Hematopoietic multipotent progenitor cell treated with erythropoietin and hydrocortisone succinate and interleukin-3 and kit ligand, for 8 days (in vitro differentiated cells): ENCODE measurements around the gene DNAI1.
"Not testable (repeated sequence)": the region's sequence is repeated elsewhere in the genome, so short reads cannot be mapped to it uniquely, and the experiment has no call there.

Experiments
- DNase-seq: peaks from one replicate; pipeline ENCODE4 v3.0.0-alpha.2; 2015

DNAI1 gene

GRCh38 chr9:34451135-34451534 is 7.5 kb upstream of the DNAI1 start:
- no peak for DNase-seq

- no peak for DNase-seq
Measured at GRCh38 chr9:34451545-34451944, 7.1 kb upstream of the DNAI1 start.

DNA sequence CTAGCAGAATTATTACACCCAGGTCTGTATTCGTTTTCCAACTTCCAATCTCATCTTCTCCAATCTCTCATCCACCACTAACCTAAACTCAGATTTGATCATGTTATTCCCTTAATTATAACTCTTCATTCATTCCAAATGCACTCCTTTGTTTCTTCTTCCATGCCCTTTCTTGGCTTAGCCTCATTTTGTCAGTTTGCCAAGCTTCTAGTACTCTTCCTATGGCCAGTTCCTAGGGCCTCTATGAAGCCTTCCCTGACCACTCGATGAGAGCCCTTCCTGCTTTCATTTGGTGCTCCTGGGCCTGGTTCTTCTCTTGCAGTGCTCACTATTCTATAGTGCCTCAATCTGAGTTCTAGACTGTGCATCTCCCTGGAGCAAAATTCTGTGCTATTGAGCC is 6.0 kb upstream of the DNAI1 start:
- no peak for DNase-seq

DNA sequence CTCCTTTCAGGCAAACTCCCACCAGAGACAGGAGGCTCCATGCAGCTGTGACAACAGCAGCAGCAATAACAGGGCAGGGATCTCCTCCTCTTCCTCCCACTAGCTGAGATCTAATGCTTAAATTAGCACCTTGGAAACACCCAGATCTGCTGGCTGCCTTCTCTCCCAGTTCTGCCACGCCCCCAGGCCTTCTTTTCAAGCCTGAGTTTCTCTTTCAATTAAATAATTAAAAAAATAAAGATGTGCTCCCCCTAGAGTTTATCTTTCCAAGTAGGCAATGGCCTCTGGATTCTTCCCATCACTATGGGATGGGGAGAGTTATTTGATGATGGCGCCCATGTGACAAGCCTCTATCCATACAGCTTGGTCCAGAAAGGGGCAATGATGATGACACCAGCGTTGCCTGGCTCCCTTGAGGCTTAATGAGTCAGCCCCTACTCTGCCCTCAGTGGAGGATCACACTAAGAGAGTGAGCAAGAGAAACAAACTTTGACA is 4.0 kb upstream of the DNAI1 start:
- DNase-seq: peak; percentile 46

GRCh38 chr9:34456151-34456550 is 2.5 kb upstream of the DNAI1 start:
- no peak for DNase-seq

DNA sequence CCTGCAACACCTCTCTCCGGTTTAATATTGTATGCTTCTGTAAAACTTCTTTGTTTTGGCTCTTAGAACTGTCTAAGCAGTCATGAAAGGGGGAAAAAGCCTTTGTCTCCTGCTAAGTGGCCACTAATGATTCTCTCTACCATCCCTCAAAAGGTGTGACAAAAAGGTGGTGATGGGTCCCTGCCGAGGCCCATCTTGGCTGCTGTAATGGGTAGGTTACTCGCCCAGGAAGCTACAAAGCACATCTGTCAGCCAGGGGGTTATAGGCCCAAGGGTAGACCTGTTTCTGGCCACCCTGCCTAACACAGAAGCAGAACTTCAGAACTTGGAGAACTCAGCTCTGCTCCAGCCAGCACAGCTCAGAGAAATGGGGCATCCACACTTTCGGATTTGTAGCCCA is 1.9 kb upstream of the DNAI1 start:
- no peak for DNase-seq

GRCh38 chr9:34457266-34458012 is 1.2 kb upstream of the DNAI1 start:
- DNase-seq: no peak

- DNase-seq: no peak
Measured at GRCh38 chr9:34458959-34459340, 345 bp downstream of the DNAI1 start.

- DNase-seq: no peak
Measured at GRCh38 chr9:34459356-34459755, 751 bp downstream of the DNAI1 start.

DNA sequence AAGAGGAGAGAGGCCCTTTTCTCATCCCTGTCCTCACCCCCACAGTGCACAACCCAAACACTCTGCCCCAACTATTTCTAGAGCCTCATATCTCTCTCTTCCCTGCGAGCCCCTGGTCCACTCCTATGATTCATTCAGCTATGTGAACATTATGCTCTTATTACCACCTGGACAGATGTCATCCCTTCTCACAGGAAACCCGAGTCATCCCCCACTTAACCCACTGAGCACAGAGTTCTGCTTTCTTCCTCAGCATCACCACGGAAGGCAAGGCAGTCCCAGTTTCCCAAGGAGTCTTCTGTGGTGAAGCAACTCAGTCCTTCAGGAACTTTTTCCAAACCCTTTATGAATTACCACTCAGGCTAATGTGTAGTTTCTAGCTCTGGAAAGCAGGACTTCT is 1.3 kb downstream of the DNAI1 start:
- DNase-seq: no peak

DNA sequence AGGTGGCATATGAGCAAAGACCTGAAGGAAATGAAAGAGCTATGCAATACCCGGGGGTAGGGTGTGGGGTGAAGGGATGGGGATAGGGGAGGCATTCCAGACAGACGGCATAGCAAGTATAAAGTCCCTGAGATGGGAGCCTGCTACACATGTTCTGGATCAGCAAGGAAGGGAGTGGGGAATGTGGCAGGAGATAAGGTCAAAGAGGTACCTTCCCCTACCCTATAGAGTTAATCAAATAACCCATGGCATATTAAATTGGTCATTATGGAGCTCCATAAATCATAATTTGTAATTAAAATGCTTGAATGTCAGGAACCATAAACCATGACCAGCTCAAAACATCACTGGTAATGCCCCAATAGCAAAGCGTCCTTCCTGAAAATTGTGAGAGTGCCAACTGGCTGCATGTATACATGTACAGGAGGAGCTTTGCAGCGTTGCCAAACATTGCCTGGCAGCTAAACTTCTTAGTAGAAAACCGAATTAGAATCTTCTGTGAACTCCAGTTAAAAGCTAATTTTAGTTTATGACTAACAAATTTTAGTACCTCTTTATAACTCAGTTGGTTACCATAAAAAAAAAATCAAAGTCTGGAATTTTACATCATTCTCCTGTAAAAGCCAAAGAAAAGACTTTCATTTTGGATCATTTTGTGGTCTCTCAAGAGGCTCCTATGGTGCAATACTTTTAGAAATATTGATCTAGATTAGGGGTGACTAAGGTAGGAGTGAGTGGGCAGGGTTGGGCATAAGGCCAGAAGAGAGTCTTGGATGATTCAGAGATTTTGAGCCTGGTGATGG is 4.7 kb downstream of the DNAI1 start:
- DNase-seq: peak; percentile 30

- DNase-seq: no peak
Measured at GRCh38 chr9:34463901-34464232, 5.3 kb downstream of the DNAI1 start.

- no peak for DNase-seq
Measured at GRCh38 chr9:34464571-34464970, 6.0 kb downstream of the DNAI1 start.

DNA sequence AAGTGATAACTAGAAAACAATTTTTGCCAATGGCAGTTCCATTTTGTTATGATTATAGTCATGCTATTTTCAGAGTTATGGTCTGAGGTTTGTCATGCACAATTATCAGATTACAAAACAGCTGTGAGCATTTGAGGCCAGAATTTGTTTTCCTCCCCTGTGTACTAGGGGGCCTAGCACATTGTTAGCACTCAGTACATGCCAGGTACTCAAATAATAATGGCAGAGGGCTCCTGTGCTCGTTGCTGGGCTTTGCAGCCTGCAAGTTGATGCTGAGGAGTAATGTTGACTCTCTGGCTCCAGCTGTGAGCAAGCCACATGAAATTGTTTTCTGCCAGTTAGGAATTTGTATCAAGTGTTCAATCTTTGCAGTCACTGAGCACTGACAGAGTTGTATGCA is 6.9 kb downstream of the DNAI1 start:
- no peak for DNase-seq

- DNase-seq: no peak
Measured at GRCh38 chr9:34475097-34475496, 16.5 kb downstream of the DNAI1 start.

GRCh38 chr9:34477541-34477940 is 18.9 kb downstream of the DNAI1 start:
- DNase-seq: no peak

DNA sequence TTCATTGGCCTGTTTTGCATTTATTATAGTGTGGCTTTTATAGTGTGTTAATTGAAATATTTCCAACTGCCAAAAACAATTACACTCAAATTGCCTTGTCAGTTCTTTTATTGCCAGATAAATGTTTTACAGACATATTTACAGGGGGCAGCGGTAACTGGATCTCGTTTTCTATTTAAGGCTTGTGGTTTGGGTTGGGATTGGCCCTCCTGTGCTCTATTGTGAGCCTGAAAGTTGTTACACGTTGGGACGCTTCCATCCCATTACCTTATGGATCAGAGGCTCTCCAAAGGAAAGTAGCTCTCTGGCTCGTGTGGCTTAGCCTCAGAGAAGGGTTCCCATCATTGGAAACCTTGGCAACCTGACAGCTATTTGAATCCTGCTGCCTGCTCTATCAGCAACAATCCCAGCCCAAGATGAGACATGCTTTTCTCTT is 20.8 kb downstream of the DNAI1 start:
- DNase-seq: no peak

GRCh38 chr9:34481620-34482019 is 23.0 kb downstream of the DNAI1 start:
- not testable (repeated sequence) for DNase-seq

DNA sequence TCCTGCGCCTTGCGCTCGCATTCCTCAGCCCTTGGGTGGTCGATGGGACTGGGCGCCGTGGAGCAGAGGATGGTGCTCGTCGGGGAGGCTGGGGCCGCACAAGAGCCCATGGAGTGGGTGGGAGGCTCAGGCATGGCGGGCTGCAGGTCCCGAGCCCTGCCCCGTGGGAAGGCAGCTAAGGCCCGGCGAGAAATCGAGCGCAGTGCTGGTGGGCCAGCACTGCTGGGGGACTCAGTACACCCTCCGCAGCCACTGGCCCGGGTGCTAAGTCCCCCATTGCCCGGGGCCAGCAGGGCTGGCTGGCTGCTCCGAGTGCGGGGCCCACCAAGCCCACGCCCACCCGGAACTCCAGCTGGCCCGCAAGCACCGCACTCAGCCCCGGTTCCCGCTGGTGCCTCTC is 24.1 kb downstream of the DNAI1 start:
- DNase-seq: not testable (repeated sequence)

DNA sequence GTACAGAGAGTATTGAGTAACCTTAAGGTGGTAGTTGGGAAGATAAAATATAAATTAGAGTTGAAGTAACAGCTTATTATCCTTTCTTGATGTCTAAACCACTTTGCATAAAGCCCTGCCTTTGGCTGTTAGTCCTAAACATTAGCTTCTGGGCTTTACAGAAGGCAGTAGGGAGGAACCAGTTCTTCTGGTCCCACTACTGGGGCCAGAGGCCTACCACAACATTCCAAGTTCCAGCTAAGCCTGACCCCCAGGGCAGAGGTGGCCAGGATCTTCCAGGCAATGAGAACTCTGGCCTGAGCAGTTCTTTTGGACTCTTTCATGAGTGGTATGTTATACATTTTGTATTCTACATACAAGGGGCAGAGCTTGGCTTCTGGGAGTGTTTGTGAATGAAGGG is 26.1 kb downstream of the DNAI1 start:
- no peak for DNase-seq

- no peak for DNase-seq
Measured at GRCh38 chr9:34485822-34486221, 27.2 kb downstream of the DNAI1 start.

DNA sequence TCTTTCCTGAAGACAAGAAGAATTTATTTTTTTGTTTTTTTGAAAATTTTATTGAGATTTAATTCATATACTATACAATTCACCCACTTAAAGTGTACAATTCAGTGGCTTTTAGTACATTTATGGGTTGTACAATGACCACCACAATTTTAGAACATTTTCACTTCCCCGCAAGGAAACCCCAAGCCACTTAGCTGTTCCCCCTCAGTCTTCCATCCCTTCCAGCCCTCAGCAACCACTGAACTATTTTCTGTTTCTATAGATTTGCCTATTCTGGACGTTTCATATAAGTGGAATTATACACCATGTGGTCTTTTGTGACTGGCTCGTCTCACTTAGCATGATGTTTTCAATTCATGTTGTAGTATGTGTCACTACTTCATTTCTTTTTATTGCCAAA is 28.0 kb downstream of the DNAI1 start:
- no peak for DNase-seq

DNA sequence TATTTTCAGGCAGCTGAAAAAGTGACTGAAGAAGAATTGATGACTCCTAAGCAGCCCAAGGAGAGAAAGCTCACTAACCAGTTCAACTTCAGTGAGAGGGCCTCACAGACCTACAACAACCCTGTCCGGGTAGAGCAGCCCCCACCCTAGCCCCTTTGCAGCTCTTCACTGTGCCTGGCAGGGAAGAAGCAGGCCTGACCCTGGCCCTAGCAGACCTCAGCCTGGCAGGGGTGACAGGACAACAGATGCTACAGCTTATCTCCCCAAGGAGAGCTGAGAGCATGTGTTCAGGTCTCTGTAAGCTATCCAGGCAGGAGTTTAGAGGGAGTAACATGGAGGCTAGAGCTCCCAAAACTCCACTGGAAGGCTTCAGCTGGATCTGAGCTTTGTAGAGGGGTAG is 31.8 kb downstream of the DNAI1 start:
- no peak for DNase-seq

- no peak for DNase-seq
Measured at GRCh38 chr9:34490760-34491159, 32.2 kb downstream of the DNAI1 start.

GRCh38 chr9:34491596-34491995 is 33.0 kb downstream of the DNAI1 start:
- no peak for DNase-seq
